DOHH2 (cell line): ENCODE data around the gene NFATC2IP.
A peak's percentile ranks its signal among the peaks of the same experiment; 100 is the strongest.

Experiments
- H3F3A ChIP-seq: fragments of 200-600 bp; sonication (generic), shearing (Covaris generic); 2 replicates; pipeline ENCODE4 v1.6.0; 2016; ENCODE audit warnings: antibody characterized with exemption, mild to moderate bottlenecking; ENCODE audit not compliant: control insufficient read depth, insufficient read depth
- H3K27ac ChIP-seq: fragments of 200-600 bp; sonication (generic); 2 replicates; pipeline ENCODE4 v1.5.1; 2014; ENCODE audit warnings: low read depth, mild to moderate bottlenecking, low read length, moderate library complexity
- H3K27me3 ChIP-seq: fragments of 200-600 bp; sonication (generic); 2 replicates; pipeline ENCODE4 v1.6.1; 2014; ENCODE audit warnings: mild to moderate bottlenecking, low read length, mixed read lengths; ENCODE audit not compliant: control insufficient read depth
- H3K36me3 ChIP-seq: fragments of 200-600 bp; sonication (generic); 2 replicates; pipeline ENCODE4 v1.6.1; 2014; ENCODE audit warnings: mild to moderate bottlenecking, low read length, moderate library complexity, mixed read lengths; ENCODE audit not compliant: control insufficient read depth
- H3K4me1 ChIP-seq: fragments of 200-600 bp; sonication (generic); 2 replicates; pipeline ENCODE4 v1.6.1; 2014; ENCODE audit warnings: mild to moderate bottlenecking, low read length, mixed read lengths; ENCODE audit not compliant: control insufficient read depth
- H3K4me2 ChIP-seq: fragments of 200-600 bp; sonication (generic); 2 replicates; pipeline ENCODE4 v1.6.0; 2014; ENCODE audit warnings: mild to moderate bottlenecking, low read length, moderate library complexity
- H3K4me3 ChIP-seq: fragments of 200-600 bp; sonication (generic); 2 replicates; pipeline ENCODE4 v1.5.1; 2014; ENCODE audit warnings: mild to moderate bottlenecking, low read length, mixed read lengths
- H3K79me2 ChIP-seq: fragments of 200-600 bp; sonication (generic); 2 replicates; pipeline ENCODE4 v1.6.1; 2014; ENCODE audit warnings: mild to moderate bottlenecking, low read length, mixed read lengths; ENCODE audit not compliant: control insufficient read depth
- H3K9me2 ChIP-seq: fragments of 200-600 bp; sonication (generic); replicated peaks from 2 replicates; pipeline ENCODE4 v1.6.1; 2014; ENCODE audit warnings: mild to moderate bottlenecking, low read length, mixed read lengths; ENCODE audit not compliant: control insufficient read depth
- H3K9me3 ChIP-seq: fragments of 200-600 bp; sonication (generic); 2 replicates; pipeline ENCODE4 v1.6.1; 2014; ENCODE audit warnings: antibody characterized with exemption, low read length, mixed read lengths; ENCODE audit not compliant: control insufficient read depth, insufficient read depth
- H4K20me1 ChIP-seq: fragments of 200-600 bp; sonication (generic); 2 replicates; pipeline ENCODE4 v1.6.0; 2014; ENCODE audit warnings: low read depth, mild to moderate bottlenecking, antibody characterized with exemption, low read length, moderate library complexity; ENCODE audit not compliant: control insufficient read depth, insufficient read depth
- CTCF ChIP-seq: fragments of 200-600 bp; sonication (generic); IDR thresholded peaks from one replicate; pipeline ENCODE4 v1.5.1; 2014; ENCODE audit warnings: antibody characterized with exemption, mild to moderate bottlenecking, low read depth, low read length; ENCODE audit not compliant: poor library complexity, severe bottlenecking
- EZH2phosphoT487 ChIP-seq: fragments of 200-600 bp; sonication (generic); IDR thresholded peaks from 2 replicates; pipeline ENCODE4 v1.6.1; 2017; ENCODE audit warnings: borderline replicate concordance, mild to moderate bottlenecking, antibody characterized with exemption, low read length, moderate library complexity, mixed read lengths

Gene NFATC2IP

GRCh38 chr16:28912558-28912957 lies 38.2 kb upstream of the NFATC2IP start:
- no peak overlapping the region for H3K4me2 ChIP-seq
- no peak overlapping the region for H3K4me3 ChIP-seq
- peaks cover 3% of the 10 kb centered on the region; the same call in 1 of the 2 replicates for H3K79me2 ChIP-seq
- peaks cover 75% of the 10 kb centered on the region for H3K36me3 ChIP-seq
- peaks cover 3% of the 10 kb centered on the region for H3F3A ChIP-seq
- no peaks in the 10 kb centered on the region for H3K9me3 ChIP-seq
- no peaks in the 10 kb centered on the region for H3K9me2 ChIP-seq
- peak overlapping the region; percentile 14 for H3K27ac ChIP-seq
- no peak for TF ChIP-seq CTCF
- TF ChIP-seq EZH2phosphoT487 = no peak
- H4K20me1 ChIP-seq = no peaks in the 10 kb centered on the region
- peaks cover 39% of the 10 kb centered on the region for H3K4me1 ChIP-seq
- H3K27me3 ChIP-seq = no peaks in the 10 kb centered on the region

GRCh38 chr16:28913946-28914724 lies 36.6 kb upstream of the NFATC2IP start:
- H3K4me1 ChIP-seq = peaks cover 39% of the 10 kb centered on the region
- H3K36me3 ChIP-seq = peaks cover 79% of the 10 kb centered on the region
- no peaks in the 10 kb centered on the region for H3K9me3 ChIP-seq
- peaks cover 3% of the 10 kb centered on the region for H3F3A ChIP-seq
- no peak overlapping the region for H3K27ac ChIP-seq
- H4K20me1 ChIP-seq = no peaks in the 10 kb centered on the region
- no peak overlapping the region for H3K4me2 ChIP-seq
- TF ChIP-seq CTCF (no peak), EZH2phosphoT487 (no peak)
- no peak overlapping the region for H3K4me3 ChIP-seq
- H3K27me3 ChIP-seq = no peaks in the 10 kb centered on the region
- no peaks in the 10 kb centered on the region for H3K9me2 ChIP-seq
- peaks cover 3% of the 10 kb centered on the region; the same call in 1 of the 2 replicates for H3K79me2 ChIP-seq

DNA sequence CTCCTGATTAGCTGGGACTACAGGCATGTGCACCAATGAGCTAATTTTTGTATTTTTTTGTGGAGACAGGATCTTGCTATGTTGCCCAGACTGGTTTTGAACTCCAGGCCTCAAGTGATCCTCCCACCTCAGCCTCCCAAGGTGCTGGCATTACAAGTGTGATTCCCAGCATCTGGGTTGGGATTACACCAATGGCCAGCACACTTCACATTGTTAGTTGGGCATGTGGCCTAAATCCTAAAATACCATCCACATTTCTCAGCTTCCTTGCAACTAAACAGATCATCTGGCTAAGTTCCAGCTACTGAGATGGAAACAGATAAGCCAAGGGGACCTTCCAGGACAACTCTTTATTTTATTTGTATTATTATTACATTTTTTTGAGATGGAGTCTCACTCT lies 35.6 kb upstream of the NFATC2IP start:
- no peak for TF ChIP-seq CTCF
- no peak for TF ChIP-seq EZH2phosphoT487
- H3K27ac ChIP-seq = no peak overlapping the region
- H3K79me2 ChIP-seq = peaks cover 9% of the 10 kb centered on the region; the same call in 1 of the 2 replicates

More for the DNA sequence above, 35.6 kb upstream of the NFATC2IP start:
- Histone ChIP-seq H3K9me2 (no peaks in the 10 kb centered on the region), H3K27me3 (no peaks in the 10 kb centered on the region), H3K4me2 (no peak overlapping the region), H3F3A (peaks cover 3% of the 10 kb centered on the region), H3K4me1 (peaks cover 29% of the 10 kb centered on the region), H3K36me3 (peaks cover 83% of the 10 kb centered on the region), H3K9me3 (no peaks in the 10 kb centered on the region), H4K20me1 (no peaks in the 10 kb centered on the region), H3K4me3 (no peak overlapping the region)
